Heart left ventricle (tissue), 16 donors: ENCODE measurements around the gene PIK3AP1. TPM values are rescaled to one million over a fixed set of nuclear protein-coding genes. Genes with fewer than 3 reads are reported as not detected.

ENCODE experiments used
- ATAC-seq, 4 donors: fragments of 200-7000 bp; cut with Tn5 transposase; one replicate each; pipeline ENCODE4 v1.9.1; 2020 to 2022; ENCODE audit warnings: moderate library complexity in 4 of 4, mild to moderate bottlenecking in 3 of 4, moderate number of reproducible peaks in 1 of 4
- DNase-seq, 5 donors: peaks; one replicate each; pipeline ENCODE4 v3.0.0-alpha.2; 2020
- H3K27ac ChIP-seq, 12 donors: fragments of 200-600 bp; sonication (generic) in 4 of 12; one replicate each; pipeline versions ENCODE4 v1.5.0 to v1.8.0; 2016 to 2022; ENCODE audit warnings: mild to moderate bottlenecking in 2 of 12
- H3K27me3 ChIP-seq, 9 donors: fragments of 200-600 bp; sonication (generic) in 2 of 9; one replicate each; pipeline versions ENCODE4 v1.5.1 to v1.8.0; 2016 to 2022; ENCODE audit warnings: mild to moderate bottlenecking in 3 of 9
- H3K36me3 ChIP-seq, 9 donors: fragments of 200-600 bp; sonication (generic) in 2 of 9; one replicate each; pipeline versions ENCODE4 v1.5.0 to v1.8.0; 2018 to 2022; ENCODE audit warnings: mild to moderate bottlenecking in 2 of 9
- H3K4me1 ChIP-seq, 12 donors: fragments of 200-600 bp; sonication (generic) in 4 of 12; one replicate each; pipeline versions ENCODE4 v1.5.0 to v1.8.0; 2016 to 2022; ENCODE audit warnings: mild to moderate bottlenecking in 3 of 12
- H3K4me3 ChIP-seq, 12 donors: fragments of 200-600 bp; sonication (generic) in 4 of 12; one replicate each; pipeline versions ENCODE4 v1.5.0 to v1.8.0; 2017 to 2022; ENCODE audit warnings: mild to moderate bottlenecking in 9 of 12, moderate library complexity in 4 of 12
- H3K9me3 ChIP-seq, 12 donors: fragments of 200-600 bp; sonication (generic) in 4 of 12; one replicate each; pipeline versions ENCODE4 v1.5.0 to v1.8.0; 2016 to 2022; ENCODE audit warnings: mild to moderate bottlenecking in 1 of 12
- CTCF ChIP-seq, 12 donors: fragments of 200-600 bp; sonication (generic) in 4 of 12; IDR thresholded peaks; one replicate each; pipeline versions ENCODE4 v1.5.0 to v1.8.0; 2018 to 2022; ENCODE audit warnings: antibody characterized with exemption in 12 of 12, mild to moderate bottlenecking in 5 of 12
- POLR2A ChIP-seq, 2 donors: fragments of 450-650 bp; IDR thresholded peaks; one replicate each; pipeline ENCODE4 v1.6.1; 2017; ENCODE audit warnings: antibody characterized with exemption in 2 of 2, mild to moderate bottlenecking in 2 of 2, moderate library complexity in 2 of 2
- WGBS, 4 donors: extraction: QIAGEN DNeasy Blood & Tissue Kit in 2 of 4; methylation state at CpG; one replicate each; pipeline versions ENCODE4 v1.1.5 to v1.1.7; 2013 to 2018; 5-methylcytosine and 5-hydroxymethylcytosine counted together
- intact Hi-C, 10 donors: fragments of 100-400 bp; cut with DNase I; formaldehyde crosslinking; loops; one replicate each; pipeline versions ENCODE4 v1.11.1 to v1.14.2; 2022
- polyA plus RNA-seq, 2 donors: library from polyadenylated mRNA; stranded (reverse); fragments of 200-250 nt; gene quantifications; one replicate each; pipeline ENCODE4 v1.2.3, GENCODE V29; 2013
- total RNA-seq, 9 donors: library from RNA; depleted of rRNA in 2 of 9; stranded (reverse); fragments of >200 nt in 2 of 9; fragmentation: NEBNext Ultra II Directional in 3 of 9; extraction: Animal tissue kit (Norgen Biotek cat#: 25700) in 3 of 9; gene quantifications; one replicate each; pipeline versions ENCODE4 v1.1.0 to v1.2.4, GENCODE V29; 2016 to 2023
- donor health status: ischemic (EF 13 %, LVEDD 7.1; RV severe dilation, severe dysfunction).
- donor health status: healthy with polysubstance abuse.
- donor health status: DM: no; HTN: yes; CAD: no.
- donor health status: DM: no; HTN: no; CAD: no.
- donor health status: ischemic (EF 25% LVEDD 6.9; RV normal size, moderate dysfunction).
- donor health status: ischemic (EF 25% LVEDD 5.7; RV mildly dilated, moderate dysfunction).
- donor health status: healthy.
- donor health status: DM: yes; HTN: yes; CAD: no.
- donor health status: ischemic (EF 35%, LVEDD 5.7; RV mildly dilated, moderate dysfunction).
- donor health status: nonischemic (EF 11% LVEDD 7.7; RV severe dilation, severe dysfunction).
- donor health status: DM: yes; HTN: yes; CAD: no.
- donor health status: PGD.
- donor health status: ischemic (EF 29% LVEDD 5.4; RV normal size, mild dysfunction).
- donor health status: nonischemic (EF 23%, LVEDD 6.1; RV moderate dilation, normal function).

PIK3AP1 gene
- total and polyA plus RNA-seq, 11 donors: 1.3 to 37.9 (median 4.4) TPM

- Histone ChIP-seq H3K27ac (no peak overlapping the region), H3K4me3 (no peak overlapping the region), H3K4me1 (peaks cover 0 to 7% (median under 1%) of the 10 kb centered on the region in 12 donors), H3K27me3 (no peaks in the 10 kb centered on the region), H3K36me3 (peaks cover 0 to 33% (median 0%) of the 10 kb centered on the region in 9 donors), H3K9me3 (no peaks in the 10 kb centered on the region)
- ATAC-seq (no peak), DNase-seq (no peak)
- intact Hi-C loops: loop anchor here in 1 of 10 donors (5.0 kb wide), 1 partner anchor 261 kb away; no protein-coding TSS in a partner anchor
- no peak for TF ChIP-seq CTCF (IDR thresholded peaks at IDR 0.05)
- no peak for TF ChIP-seq POLR2A (IDR thresholded peaks at IDR 0.05)
- 73 to 89% (median 77%) methylated on average over 3 of the region's 3 CpGs for WGBS, 4 donors
Observed at GRCh38 chr10:96638120-96638519, 82.2 kb downstream of the PIK3AP1 start.

- no peak for TF ChIP-seq CTCF (IDR thresholded peaks at IDR 0.05)
- no peak for TF ChIP-seq POLR2A (IDR thresholded peaks at IDR 0.05)
- no peaks in the 10 kb centered on the region for H3K9me3 ChIP-seq
- H3K4me1 ChIP-seq: peaks cover 0 to 9% (median 1%) of the 10 kb centered on the region in 12 donors
- WGBS, 4 donors: 82 to 92% (median 86%) methylated on average over 4 of the region's 4 CpGs
- H3K27me3 ChIP-seq: no peaks in the 10 kb centered on the region
- ATAC-seq (no peak), DNase-seq (no peak)
- H3K27ac ChIP-seq: no peak overlapping the region
- intact Hi-C loops: loop anchor here in 1 of 10 donors (5.0 kb wide), 1 partner anchor 260 kb away; no protein-coding TSS in a partner anchor
- H3K36me3 ChIP-seq: peaks cover 0 to 37% (median 0%) of the 10 kb centered on the region in 9 donors
- H3K4me3 ChIP-seq: no peak overlapping the region
Observed at GRCh38 chr10:96637709-96638108, 82.6 kb downstream of the PIK3AP1 start.

GRCh38 chr10:96636551-96636950 lies 83.8 kb downstream of the PIK3AP1 start:
- ATAC-seq (no peak), DNase-seq (no peak)
- WGBS, 4 donors: 44 to 56% (median 53%) methylated on average over 1 of the region's 1 CpG
- Histone ChIP-seq H3K27me3 (no peaks in the 10 kb centered on the region), H3K4me3 (no peak overlapping the region), H3K9me3 (no peaks in the 10 kb centered on the region), H3K27ac (no peak overlapping the region), H3K4me1 (peaks cover 0 to 11% (median 1%) of the 10 kb centered on the region in 12 donors), H3K36me3 (peaks cover 0 to 38% (median 0%) of the 10 kb centered on the region in 9 donors)
- TF ChIP-seq CTCF (IDR thresholded peaks at IDR 0.05) (no peak), POLR2A (IDR thresholded peaks at IDR 0.05) (no peak)
- intact Hi-C loops: loop anchor here in 1 of 10 donors (5.0 kb wide), 1 partner anchor 259 kb away; no protein-coding TSS in a partner anchor

DNA sequence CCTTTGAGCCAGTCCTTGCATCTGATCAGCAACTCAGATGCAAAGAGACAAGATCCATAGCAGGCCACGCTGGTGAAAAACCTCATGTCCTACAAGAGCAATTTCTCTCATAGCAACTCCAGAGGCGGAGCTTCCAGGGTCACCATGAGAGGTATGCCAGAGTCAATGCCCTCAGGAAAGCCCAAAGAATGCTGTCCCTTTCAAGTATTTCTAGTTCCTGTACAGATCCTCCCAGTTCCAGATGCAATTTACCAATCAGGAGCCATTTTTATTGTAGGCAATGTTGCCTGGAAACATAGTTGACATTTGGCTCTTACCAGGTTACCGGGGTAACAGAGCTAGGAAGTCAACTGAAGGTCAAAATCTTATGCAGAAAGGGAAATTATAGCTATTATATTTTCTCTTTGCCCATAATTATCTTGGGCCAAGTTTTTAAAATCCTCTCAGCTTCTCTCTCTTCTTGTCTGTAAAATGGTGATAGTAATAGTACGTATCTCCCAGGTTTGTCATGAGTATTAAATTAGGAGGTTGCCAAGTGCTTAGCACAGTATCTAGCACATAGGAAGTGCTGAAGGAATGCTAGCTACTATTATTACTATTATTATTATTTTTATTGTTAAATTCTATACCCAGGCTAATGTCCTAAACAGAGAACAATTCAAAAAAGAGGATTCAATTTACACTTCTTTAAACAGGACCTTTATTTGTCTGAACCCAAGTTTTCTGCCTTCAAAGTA lies 87.2 kb downstream of the PIK3AP1 start:
- no peaks in the 10 kb centered on the region for H3K9me3 ChIP-seq
- TF ChIP-seq CTCF (IDR thresholded peaks at IDR 0.05) (no peak), POLR2A (IDR thresholded peaks at IDR 0.05) (no peak)

More for the DNA sequence above, 87.2 kb downstream of the PIK3AP1 start:
- no peak for ATAC-seq
- intact Hi-C loops: no loop called here
- whole genome bisulfite sequencing, 4 donors: 63 to 73% (median 64%) methylated on average over 4 of the region's 4 CpGs
- DNase-seq: no peak
- Histone ChIP-seq H3K36me3 (peaks cover 0 to 22% (median 0%) of the 10 kb centered on the region in 9 donors), H3K4me1 (peaks cover 0 to 11% (median 1%) of the 10 kb centered on the region in 12 donors), H3K27me3 (no peaks in the 10 kb centered on the region), H3K27ac (no peak overlapping the region), H3K4me3 (no peak overlapping the region)
